Thoracic aorta (tissue), 2 donors: ENCODE data around the gene ROBO1. TPM values are rescaled to one million over a fixed set of nuclear protein-coding genes. Genes with fewer than 3 reads are reported as not detected.

Experiments
- ATAC-seq: fragments of 150-250 bp; one replicate; pipeline ENCODE4 v1.8.0; 2017; ENCODE audit warnings: low read depth; ENCODE audit not compliant: insufficient number of reproducible peaks, low FRiP score
- DNase-seq: peaks from one replicate; pipeline ENCODE4 v3.0.0-alpha.2; 2020; ENCODE audit warnings: low spot score
- H3K27ac ChIP-seq, 2 donors: fragments of 200-600 bp; sonication (generic); 1 replicate in 1 of 2; 2 replicates in 1 of 2; pipeline ENCODE4 v1.5.1; 2016; ENCODE audit warnings: mild to moderate bottlenecking in 2 of 2, moderate library complexity in 2 of 2
- H3K27me3 ChIP-seq: fragments of 200-600 bp; sonication (generic); replicated peaks from 2 replicates; pipeline ENCODE4 v1.6.0; 2016; ENCODE audit warnings: mild to moderate bottlenecking; ENCODE audit not compliant: insufficient read depth
- H3K36me3 ChIP-seq: fragments of 200-600 bp; sonication (generic); one replicate; pipeline ENCODE4 v1.5.1; 2016
- H3K4me1 ChIP-seq, 2 donors: fragments of 200-600 bp; sonication (generic); 1 replicate in 1 of 2; 2 replicates in 1 of 2; pipeline versions ENCODE4 v1.5.1 to v1.6.0; 2016; ENCODE audit warnings: low read depth in 2 of 2, mild to moderate bottlenecking in 1 of 2; ENCODE audit not compliant: control insufficient read depth in 1 of 2
- H3K4me3 ChIP-seq: fragments of 200-600 bp; sonication (generic); 2 replicates; pipeline ENCODE4 v1.5.1; 2016; ENCODE audit warnings: mild to moderate bottlenecking
- H3K9me3 ChIP-seq: fragments of 200-600 bp; sonication (generic); 2 replicates; pipeline ENCODE4 v1.5.1; 2016
- total RNA-seq, 2 donors: library from RNA; depleted of rRNA; stranded (reverse); fragments of >200 nt; gene quantifications; one replicate each; pipeline versions ENCODE4 v1.1.0 to v1.2.3, GENCODE V29; 2016
- TF ChIP-seq, protein P1 (sequence below): fragments of 200-600 bp; sonication (generic); IDR thresholded peaks from one replicate; pipeline ENCODE4 v1.5.1; 2019; ENCODE audit warnings: antibody characterized with exemption

ROBO1 gene
- total RNA-seq, 2 donors from 2014 or later, result 13.3 to 24.4 TPM

- Histone ChIP-seq H3K4me1 (peaks cover 6 to 9% of the 10 kb centered on the region in 2 donors), H3K4me3 (peak overlapping the region; percentile 38), H3K36me3 (no peaks in the 10 kb centered on the region), H3K27ac (no peak overlapping the region), H3K27me3 (no peaks in the 10 kb centered on the region), H3K9me3 (no peaks in the 10 kb centered on the region)
- ATAC-seq (no peak), DNase-seq (no peak)
- TF ChIP-seq, protein P1, sequence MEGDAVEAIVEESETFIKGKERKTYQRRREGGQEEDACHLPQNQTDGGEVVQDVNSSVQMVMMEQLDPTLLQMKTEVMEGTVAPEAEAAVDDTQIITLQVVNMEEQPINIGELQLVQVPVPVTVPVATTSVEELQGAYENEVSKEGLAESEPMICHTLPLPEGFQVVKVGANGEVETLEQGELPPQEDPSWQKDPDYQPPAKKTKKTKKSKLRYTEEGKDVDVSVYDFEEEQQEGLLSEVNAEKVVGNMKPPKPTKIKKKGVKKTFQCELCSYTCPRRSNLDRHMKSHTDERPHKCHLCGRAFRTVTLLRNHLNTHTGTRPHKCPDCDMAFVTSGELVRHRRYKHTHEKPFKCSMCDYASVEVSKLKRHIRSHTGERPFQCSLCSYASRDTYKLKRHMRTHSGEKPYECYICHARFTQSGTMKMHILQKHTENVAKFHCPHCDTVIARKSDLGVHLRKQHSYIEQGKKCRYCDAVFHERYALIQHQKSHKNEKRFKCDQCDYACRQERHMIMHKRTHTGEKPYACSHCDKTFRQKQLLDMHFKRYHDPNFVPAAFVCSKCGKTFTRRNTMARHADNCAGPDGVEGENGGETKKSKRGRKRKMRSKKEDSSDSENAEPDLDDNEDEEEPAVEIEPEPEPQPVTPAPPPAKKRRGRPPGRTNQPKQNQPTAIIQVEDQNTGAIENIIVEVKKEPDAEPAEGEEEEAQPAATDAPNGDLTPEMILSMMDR, result no peak
These were observed 911.6 kb downstream of the ROBO1 start for GRCh38 chr3:78856164-78856563.

DNA sequence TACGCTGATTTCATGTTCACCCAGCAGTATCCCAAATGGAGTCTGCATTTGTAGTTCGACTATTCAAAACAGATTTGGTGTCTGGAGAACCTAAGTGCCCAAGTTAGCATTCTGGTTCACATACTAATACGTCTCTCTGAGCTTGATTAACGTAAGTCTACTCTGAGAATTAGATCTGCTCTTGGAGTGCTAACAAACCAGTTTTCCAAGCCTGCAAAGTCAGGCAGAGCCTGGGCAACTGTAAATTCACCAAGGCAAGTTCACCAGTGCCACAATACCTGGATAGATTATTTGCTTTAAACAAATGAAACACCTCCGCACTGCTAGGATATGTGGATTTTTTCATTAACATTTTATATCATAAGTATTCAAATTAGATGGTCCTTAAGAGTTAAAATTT is 912.6 kb downstream of the ROBO1 start:
- no peak for DNase-seq
- H3K27ac ChIP-seq, result no peak overlapping the region
- H3K4me1 ChIP-seq, result peaks cover 6 to 9% of the 10 kb centered on the region in 2 donors
- H3K4me3 ChIP-seq, result peak overlapping the region; percentile 38
- H3K27me3 ChIP-seq, result no peaks in the 10 kb centered on the region
- no peaks in the 10 kb centered on the region for H3K36me3 ChIP-seq
- no peak for ATAC-seq
- TF ChIP-seq, protein P1, result no peak
- H3K9me3 ChIP-seq, result no peaks in the 10 kb centered on the region

DNA sequence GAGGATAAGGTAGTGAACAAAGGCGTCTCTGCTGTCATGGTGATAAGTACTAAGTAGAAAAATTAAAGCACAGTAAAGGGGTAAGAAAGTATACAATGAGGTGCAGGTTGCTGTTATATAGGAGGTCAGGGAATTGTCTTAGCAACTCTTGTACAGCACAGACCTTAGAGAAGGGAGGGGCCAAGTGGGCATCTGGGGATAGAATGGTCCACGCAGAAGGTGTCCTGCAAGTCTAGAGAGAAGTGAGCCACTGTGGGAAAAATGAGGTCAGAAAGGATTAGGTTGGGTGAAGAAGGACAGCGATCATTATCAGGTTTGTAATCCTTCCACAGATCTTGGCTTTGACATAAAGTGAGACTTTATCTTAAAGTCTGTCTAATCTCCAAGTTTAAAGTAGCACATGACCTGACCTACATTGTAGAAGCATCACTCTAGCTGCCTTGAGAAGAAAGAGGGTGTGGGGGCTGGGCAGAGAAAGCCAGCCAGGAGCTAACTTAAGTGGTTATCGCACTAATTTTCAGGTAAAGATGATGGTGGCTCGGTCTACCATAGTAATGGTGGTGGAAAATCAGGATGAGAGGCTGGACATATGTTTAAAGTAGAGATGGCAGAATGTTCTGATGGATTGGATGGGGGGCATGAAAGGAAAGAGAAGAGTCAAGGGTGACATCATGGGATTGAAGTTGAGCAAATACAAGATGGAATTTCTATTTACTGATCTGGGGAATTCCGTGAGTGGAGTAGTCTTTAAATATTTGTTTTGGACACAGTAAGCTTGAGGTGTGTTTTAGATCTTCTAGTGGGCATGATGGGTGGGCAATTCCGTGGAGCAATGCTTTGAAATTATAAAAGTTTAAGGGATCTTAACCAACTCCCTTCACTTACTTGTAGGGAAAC is 919.2 kb downstream of the ROBO1 start:
- no peak overlapping the region for H3K27ac ChIP-seq
- H3K4me3 ChIP-seq, result no peak overlapping the region
- ATAC-seq, result no peak
- no peak for DNase-seq
- no peaks in the 10 kb centered on the region for H3K27me3 ChIP-seq
- peaks cover 4 to 18% of the 10 kb centered on the region in 2 donors for H3K4me1 ChIP-seq
- H3K9me3 ChIP-seq, result no peaks in the 10 kb centered on the region
- TF ChIP-seq, protein P1, result no peak
- H3K36me3 ChIP-seq, result no peaks in the 10 kb centered on the region

DNA sequence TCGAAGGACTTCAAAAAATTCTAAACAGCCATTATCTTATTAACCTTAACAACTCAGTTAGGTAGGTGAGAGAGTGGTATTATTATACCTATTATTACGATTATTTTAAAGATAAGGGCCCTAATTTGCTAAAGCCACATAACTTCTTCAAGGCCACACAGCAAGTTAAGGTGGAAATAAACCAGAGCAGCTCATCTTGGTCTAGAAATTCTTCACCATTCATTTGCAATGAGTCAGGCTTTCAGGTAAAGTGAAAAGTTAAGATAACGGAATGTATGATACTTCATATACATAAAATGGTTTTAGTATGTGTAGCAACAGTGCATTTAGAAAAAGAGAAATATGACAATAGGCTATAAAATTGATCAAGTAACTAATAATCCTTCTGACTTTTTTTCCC is 920.2 kb downstream of the ROBO1 start:
- H3K27ac ChIP-seq, result no peak overlapping the region
- no peaks in the 10 kb centered on the region for H3K27me3 ChIP-seq
- H3K9me3 ChIP-seq, result no peaks in the 10 kb centered on the region
- H3K4me1 ChIP-seq, result peaks cover 4 to 18% of the 10 kb centered on the region in 2 donors
- TF ChIP-seq, protein P1, result no peak
- no peak for DNase-seq
- ATAC-seq, result no peak
- H3K36me3 ChIP-seq, result no peaks in the 10 kb centered on the region
- H3K4me3 ChIP-seq, result no peak overlapping the region

GRCh38 chr3:78847203-78847602 is 920.6 kb downstream of the ROBO1 start:
- no peak for ATAC-seq
- no peaks in the 10 kb centered on the region for H3K9me3 ChIP-seq
- H3K36me3 ChIP-seq, result no peaks in the 10 kb centered on the region
- no peaks in the 10 kb centered on the region for H3K27me3 ChIP-seq
- H3K4me3 ChIP-seq, result no peak overlapping the region
- peaks cover 4 to 18% of the 10 kb centered on the region in 2 donors for H3K4me1 ChIP-seq
- no peak overlapping the region for H3K27ac ChIP-seq
- DNase-seq, result no peak
- TF ChIP-seq, protein P1, result no peak
